PC-9 (cell line): ENCODE measurements around the gene DOK5. TPM values are rescaled to one million over a fixed set of nuclear protein-coding genes. Genes with fewer than 3 reads are reported as not detected.

ENCODE experiments used
- BruUV-seq: library from RNA; stranded (reverse); fragments of 400-500 nt; replicated peaks from 2 replicates; lab custom pipeline; 2021; lab: Mats Ljungman, UMichigan
- CTCF ChIA-PET: fragments of 300-600 bp; sonication (Branson Sonifier 250); formaldehyde crosslinking; loops from one replicate; lab custom pipeline; 2022; ENCODE audit warnings: antibody characterized with exemption; lab: Charles Lee
- POLR2A ChIA-PET: fragments of 300-600 bp; sonication (Branson Sonifier 250); formaldehyde crosslinking; loops from one replicate; lab custom pipeline; 2022; ENCODE audit warnings: antibody characterized with exemption; ENCODE audit not compliant: unreplicated experiment; lab: Charles Lee
- DNase-seq, 2 experiments: peaks; one replicate each; pipeline versions ENCODE4 v3.0.0 to v3.0.0-alpha.2; 2015 to 2022; ENCODE audit warnings: mixed read lengths in 1 of 2
- H2AFZ ChIP-seq: fragments of 200-600 bp; sonication (generic); 2 replicates; pipeline ENCODE4 v1.8.1; 2017; ENCODE audit warnings: antibody characterized with exemption
- H3F3A ChIP-seq: fragments of 200-600 bp; sonication (generic); 2 replicates; pipeline ENCODE4 v1.8.1; 2017; ENCODE audit warnings: antibody characterized with exemption, mild to moderate bottlenecking, low read depth; ENCODE audit not compliant: insufficient read depth
- H3K27ac ChIP-seq: fragments of 200-600 bp; sonication (generic); 2 replicates; pipeline ENCODE4 v1.6.1; 2016; ENCODE audit warnings: mixed run types
- H3K27me3 ChIP-seq: fragments of 200-600 bp; sonication (generic); 2 replicates; pipeline ENCODE4 v1.6.1; 2016; ENCODE audit warnings: low read depth, mixed run types; ENCODE audit not compliant: insufficient read depth
- H3K36me3 ChIP-seq: fragments of 200-600 bp; sonication (generic); 2 replicates; pipeline ENCODE4 v1.6.1; 2016; ENCODE audit warnings: low read depth, mixed run types
- H3K4me1 ChIP-seq: fragments of 200-600 bp; sonication (generic); replicated peaks from 2 replicates; pipeline ENCODE4 v1.6.1; 2016; ENCODE audit warnings: mixed run types; ENCODE audit not compliant: insufficient read depth
- H3K4me2 ChIP-seq: fragments of 200-600 bp; sonication (generic); 2 replicates; pipeline ENCODE4 v1.6.1; 2017; ENCODE audit warnings: mixed run types
- H3K4me3 ChIP-seq: fragments of 200-600 bp; sonication (generic); 2 replicates; pipeline ENCODE4 v1.6.1; 2016; ENCODE audit warnings: mixed run types
- H3K79me2 ChIP-seq: fragments of 200-600 bp; sonication (generic); 2 replicates; pipeline ENCODE4 v1.6.1; 2017; ENCODE audit warnings: low read depth, mixed run types
- H3K9me2 ChIP-seq: fragments of 200-600 bp; sonication (generic); 2 replicates; pipeline ENCODE4 v1.8.1; 2017; ENCODE audit warnings: mild to moderate bottlenecking; ENCODE audit not compliant: insufficient read depth
- H3K9me3 ChIP-seq: fragments of 200-600 bp; sonication (generic); 2 replicates; pipeline ENCODE4 v1.8.1; 2016; ENCODE audit warnings: low read depth; ENCODE audit not compliant: insufficient read depth
- H4K20me1 ChIP-seq: fragments of 200-600 bp; sonication (generic); 2 replicates; pipeline ENCODE4 v1.8.1; 2017; ENCODE audit not compliant: insufficient read depth
- CTCF ChIP-seq: fragments of 200-600 bp; sonication (generic); conservative IDR thresholded peaks from 2 replicates; pipeline ENCODE4 v1.6.1; 2017; ENCODE audit warnings: mixed run types, antibody characterized with exemption, mild to moderate bottlenecking, moderate library complexity
- EZH2 ChIP-seq: fragments of 200-600 bp; sonication (generic); IDR thresholded peaks from 2 replicates; pipeline ENCODE4 v1.8.0; 2017; ENCODE audit warnings: antibody characterized with exemption, low read depth
- intact Hi-C: fragments of 100-400 bp; cut with micrococcal nuclease; formaldehyde crosslinking; loops from one replicate; pipeline ENCODE4 v1.10.0; 2022; ENCODE audit not compliant: unreplicated experiment
- total RNA-seq: library from RNA; stranded (reverse); gene quantifications from 2 replicates; pipeline ENCODE4 v1.2.3, GENCODE V29; 2021

Gene DOK5
- total RNA-seq, 1 experiment from 2014 or later, result not detected

- intact Hi-C loops, result no loop called here
- CTCF ChIA-PET, result interaction anchor here (0.6 kb wide), 1 partner anchor 53 kb away, joined by 5 read pairs; no protein-coding TSS in a partner anchor
Measured at GRCh38 chr20:54608039-54608745, 132.8 kb downstream of the DOK5 start.

GRCh38 chr20:54608943-54609342, 133.6 kb downstream of the DOK5 start:
- Histone ChIP-seq H3K79me2 (no peaks in the 10 kb centered on the region), H3K4me1 (no peaks in the 10 kb centered on the region), H3F3A (no peaks in the 10 kb centered on the region), H3K36me3 (no peaks in the 10 kb centered on the region), H3K27me3 (peaks cover 39% of the 10 kb centered on the region), H3K4me2 (no peak overlapping the region), H4K20me1 (no peaks in the 10 kb centered on the region), H3K27ac (no peak overlapping the region), H3K9me3 (no peaks in the 10 kb centered on the region), H3K4me3 (no peak overlapping the region), H2AFZ (no peak overlapping the region), H3K9me2 (no peaks in the 10 kb centered on the region)
- ChIA-PET CTCF (no interaction called here), POLR2A (no interaction called here)
- TF ChIP-seq EZH2 (no peak), CTCF (no peak)
- DNase-seq, result no peak
- no TSS peak for BruUV-seq
- intact Hi-C loops, result no loop called here

More at GRCh38 chr20:54608039-54608745, 132.8 kb downstream of the DOK5 start:
- no peak overlapping the region for H3K4me2 ChIP-seq
- no peaks in the 10 kb centered on the region for H4K20me1 ChIP-seq
- H3K79me2 ChIP-seq, result no peaks in the 10 kb centered on the region
- H3K9me2 ChIP-seq, result no peaks in the 10 kb centered on the region
- no peak overlapping the region for H3K4me3 ChIP-seq
- no peaks in the 10 kb centered on the region for H3K4me1 ChIP-seq
- H3K36me3 ChIP-seq, result no peaks in the 10 kb centered on the region
- H3K27ac ChIP-seq, result no peak overlapping the region
- POLR2A ChIA-PET, result no interaction called here
- no peak for TF ChIP-seq CTCF
- TF ChIP-seq EZH2, result no peak
- no TSS peak for BruUV-seq
- no peak overlapping the region for H2AFZ ChIP-seq
- no peak for DNase-seq
- H3K27me3 ChIP-seq, result peaks cover 43% of the 10 kb centered on the region
- 0 out of 2 replicates have a peak, but pooled peaks cover 3% of the 10 kb centered on the region for H3K9me3 ChIP-seq
- no peaks in the 10 kb centered on the region for H3F3A ChIP-seq

GRCh38 chr20:54611708-54612412, 136.5 kb downstream of the DOK5 start:
- H3K36me3 ChIP-seq, result no peaks in the 10 kb centered on the region
- CTCF ChIA-PET, result no interaction called here
- no peaks in the 10 kb centered on the region for H3K9me3 ChIP-seq
- no peak overlapping the region for H3K4me3 ChIP-seq
- no peaks in the 10 kb centered on the region for H3K79me2 ChIP-seq
- TF ChIP-seq EZH2, result no peak
- no peak for TF ChIP-seq CTCF
- no peak overlapping the region for H2AFZ ChIP-seq
- no peak for DNase-seq
- no peaks in the 10 kb centered on the region for H3K9me2 ChIP-seq
- no peaks in the 10 kb centered on the region for H4K20me1 ChIP-seq
- peaks cover 49% of the 10 kb centered on the region for H3K27me3 ChIP-seq
- intact Hi-C loops, result no loop called here
- BruUV-seq, result no TSS peak
- POLR2A ChIA-PET, result no interaction called here
- H3K27ac ChIP-seq, result no peak overlapping the region
- H3K4me1 ChIP-seq, result no peaks in the 10 kb centered on the region
- H3F3A ChIP-seq, result no peaks in the 10 kb centered on the region
- H3K4me2 ChIP-seq, result no peak overlapping the region
